Loucy (cell line): ENCODE data around the gene TNNI3.

Experiments
- CTCF ChIP-seq: fragments of 200-600 bp; sonication (generic); conservative IDR thresholded peaks from 2 replicates; pipeline ENCODE4 v1.5.1; 2014; ENCODE audit warnings: mild to moderate bottlenecking, antibody characterized with exemption, low read length
- EZH2phosphoT487 ChIP-seq: fragments of 200-600 bp; IDR thresholded peaks from 2 replicates; pipeline ENCODE4 v1.6.1; 2018; ENCODE audit warnings: antibody characterized with exemption, mild to moderate bottlenecking, moderate library complexity, borderline replicate concordance

- TF ChIP-seq CTCF: no peak
- TF ChIP-seq EZH2phosphoT487: no peak
These were observed 5.5 kb downstream of the TNNI3 start for GRCh38 chr19:55152017-55152416.
